ENCODE measurements around the gene TMEM182. TPM values are rescaled to one million over a fixed set of nuclear protein-coding genes. Genes with fewer than 3 reads are reported as not detected.

Gene TMEM182
- total RNA-seq, 1 experiment from 2014 or later: 13.7 TPM

DNA sequence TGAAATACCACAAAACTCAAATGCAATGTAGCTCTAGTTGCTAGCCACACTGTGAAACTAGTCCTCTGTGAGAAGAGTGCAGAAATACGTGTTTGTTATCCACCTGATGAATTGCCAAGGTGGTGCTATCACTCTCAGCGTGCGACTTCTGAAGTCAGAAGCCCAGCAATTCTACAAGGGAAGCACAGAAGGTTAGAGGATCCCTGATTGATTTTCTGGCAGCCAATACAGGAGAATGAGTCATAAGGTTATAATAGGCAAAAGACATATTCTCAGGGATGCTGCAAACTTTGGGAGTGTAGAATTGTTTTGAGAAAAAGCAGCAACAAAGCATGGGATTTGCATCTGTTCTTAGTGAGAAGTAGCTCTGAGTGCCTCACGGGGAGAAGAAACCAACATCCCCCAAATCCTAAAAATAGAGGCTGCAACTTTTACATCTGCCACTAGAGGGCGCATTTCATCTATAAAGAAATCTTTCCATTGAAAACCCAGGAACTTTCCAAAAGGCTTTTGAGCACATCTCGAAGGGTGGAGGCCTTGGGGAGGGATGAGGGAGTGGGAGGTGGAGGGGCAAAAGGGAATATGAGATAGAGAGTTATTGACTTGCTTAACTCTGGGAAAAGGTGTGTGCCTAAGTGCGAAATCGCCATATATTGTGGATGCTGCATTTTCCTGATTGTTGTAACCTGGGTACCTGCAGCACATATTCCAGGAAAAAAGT is 78.0 kb downstream of the TMEM182 start:
- H3K27me3 ChIP-seq (ENCODE audit: insufficient read depth, low read depth): no peaks in the 10 kb centered on the region
- H3K9me2 ChIP-seq (ENCODE audit: insufficient read depth): no peaks in the 10 kb centered on the region
- H2AFZ ChIP-seq: no peak overlapping the region
- no peak overlapping the region for H3K4me3 ChIP-seq
- BruUV-seq (replicated peaks): no TSS peak
- peak in 1 of 2 experiments; percentile 27 for DNase-seq
- intact Hi-C loops (cut with micrococcal nuclease; ENCODE audit: unreplicated experiment): loop anchor here (5.0 to 10.0 kb wide), 3 partner anchors 165 to 1572 kb away; no protein-coding TSS in a partner anchor
- H3F3A ChIP-seq (ENCODE audit: insufficient read depth, low read depth): no peaks in the 10 kb centered on the region
- POLR2A ChIA-PET (ENCODE audit: unreplicated experiment): no interaction called here
- H3K4me2 ChIP-seq: no peak overlapping the region
- H3K4me1 ChIP-seq (replicated peaks; ENCODE audit: insufficient read depth): no peaks in the 10 kb centered on the region
- H3K27ac ChIP-seq: no peak overlapping the region
- CTCF ChIA-PET: interaction anchor here (0.6 kb wide), 1 partner anchor 1573 kb away, joined by 4 read pairs; no protein-coding TSS in a partner anchor
- H3K9me3 ChIP-seq (ENCODE audit: insufficient read depth, low read depth): no peaks in the 10 kb centered on the region
- TF ChIP-seq CTCF (conservative IDR thresholded peaks at IDR 0.05) (peak; percentile 95), EZH2 (IDR thresholded peaks at IDR 0.05; ENCODE audit: low read depth) (no peak)
- H3K36me3 ChIP-seq (ENCODE audit: low read depth): no peaks in the 10 kb centered on the region
- no peaks in the 10 kb centered on the region for H3K79me2 ChIP-seq (ENCODE audit: low read depth)
- H4K20me1 ChIP-seq (ENCODE audit: insufficient read depth): no peaks in the 10 kb centered on the region

DNA sequence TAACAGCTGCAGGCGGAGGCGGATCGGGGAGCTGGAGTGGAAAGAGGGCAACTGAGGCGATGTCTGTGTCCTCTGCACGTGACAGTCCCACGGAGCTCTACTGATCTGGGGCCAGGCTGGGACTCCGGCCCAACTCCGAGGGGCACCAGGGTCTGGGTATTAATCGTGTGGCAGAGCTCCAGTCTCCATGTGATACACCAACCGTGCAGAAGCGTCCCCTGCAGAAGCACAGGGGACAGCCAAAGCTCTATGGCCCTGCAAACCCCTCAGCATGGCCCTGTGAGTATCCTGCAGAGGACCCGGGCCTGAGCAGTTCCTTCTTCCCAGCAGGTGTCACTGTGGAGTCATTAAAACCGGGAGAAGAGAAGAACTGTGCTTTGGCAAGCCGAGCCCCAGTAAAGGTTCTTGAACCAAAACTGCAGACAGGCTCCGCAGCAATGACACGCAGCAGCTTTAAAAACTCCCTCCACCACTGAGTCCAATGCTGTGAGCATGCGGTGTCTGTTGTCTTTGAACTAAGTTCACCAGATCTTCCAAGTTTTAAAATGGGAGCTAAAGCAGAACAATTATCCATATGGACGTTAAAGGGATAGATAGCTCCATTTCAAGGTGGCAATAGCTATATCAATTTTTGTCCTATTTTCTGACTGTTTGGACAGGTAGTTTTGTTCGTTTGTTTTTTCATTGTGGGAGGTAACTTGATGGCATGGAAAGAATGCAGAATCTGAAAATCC is 79.4 kb downstream of the TMEM182 start:
- CTCF ChIA-PET: interaction anchor here (0.6 kb wide), 1 partner anchor 51 kb away, joined by 3 read pairs; no protein-coding TSS in a partner anchor
- intact Hi-C loops (cut with micrococcal nuclease; ENCODE audit: unreplicated experiment): loop anchor here (5.0 to 10.0 kb wide), 3 partner anchors 164 to 1571 kb away; no protein-coding TSS in a partner anchor
- BruUV-seq (replicated peaks): no TSS peak

More for the DNA sequence above, 79.4 kb downstream of the TMEM182 start:
- Histone ChIP-seq H3K4me1 (replicated peaks; ENCODE audit: insufficient read depth) (no peaks in the 10 kb centered on the region), H3K36me3 (ENCODE audit: low read depth) (no peaks in the 10 kb centered on the region), H3K4me3 (no peak overlapping the region), H2AFZ (no peak overlapping the region), H3K27ac (no peak overlapping the region), H4K20me1 (ENCODE audit: insufficient read depth) (no peaks in the 10 kb centered on the region), H3K9me2 (ENCODE audit: insufficient read depth) (no peaks in the 10 kb centered on the region), H3K27me3 (ENCODE audit: insufficient read depth, low read depth) (no peaks in the 10 kb centered on the region), H3K9me3 (ENCODE audit: insufficient read depth, low read depth) (no peaks in the 10 kb centered on the region), H3K4me2 (no peak overlapping the region), H3F3A (ENCODE audit: insufficient read depth, low read depth) (no peaks in the 10 kb centered on the region), H3K79me2 (ENCODE audit: low read depth) (no peaks in the 10 kb centered on the region)
- TF ChIP-seq CTCF (conservative IDR thresholded peaks at IDR 0.05): peak; percentile 71
- no peak for TF ChIP-seq EZH2 (IDR thresholded peaks at IDR 0.05; ENCODE audit: low read depth)
- DNase-seq: peak in 1 of 2 experiments; percentile 17
- POLR2A ChIA-PET (ENCODE audit: unreplicated experiment): interaction anchor here (0.5 kb wide), 1 partner anchor 132 kb away, joined by 6 read pairs; no protein-coding TSS in a partner anchor

All from PC-9 (cell line).